Tibial nerve (tissue), 4 donors: ENCODE results near the gene SH3GL1.

Experiments used
- EP300 ChIP-seq, 2 donors: sonication (generic); formaldehyde crosslinking; IDR thresholded peaks; one replicate each; pipeline ENCODE4 v1.6.1; 2017; ENCODE audit warnings: antibody characterized with exemption in 2 of 2, mild to moderate bottlenecking in 1 of 2
- POLR2A ChIP-seq, 2 donors: fragments of 450-650 bp; IDR thresholded peaks; one replicate each; pipeline ENCODE4 v1.6.1; 2017; ENCODE audit warnings: antibody characterized with exemption in 2 of 2, mild to moderate bottlenecking in 2 of 2, moderate library complexity in 2 of 2
- TF ChIP-seq, protein P1 (sequence below), 5 experiments: fragments of 200-600 bp in 3 of 5; fragments of 450-650 bp in 2 of 5; sonication (generic) in 3 of 5; IDR thresholded peaks; one replicate each; pipeline ENCODE4 v1.5.1; 2016 to 2019; ENCODE audit warnings: antibody characterized with exemption in 5 of 5, mild to moderate bottlenecking in 3 of 5, moderate library complexity in 2 of 5

DNA sequence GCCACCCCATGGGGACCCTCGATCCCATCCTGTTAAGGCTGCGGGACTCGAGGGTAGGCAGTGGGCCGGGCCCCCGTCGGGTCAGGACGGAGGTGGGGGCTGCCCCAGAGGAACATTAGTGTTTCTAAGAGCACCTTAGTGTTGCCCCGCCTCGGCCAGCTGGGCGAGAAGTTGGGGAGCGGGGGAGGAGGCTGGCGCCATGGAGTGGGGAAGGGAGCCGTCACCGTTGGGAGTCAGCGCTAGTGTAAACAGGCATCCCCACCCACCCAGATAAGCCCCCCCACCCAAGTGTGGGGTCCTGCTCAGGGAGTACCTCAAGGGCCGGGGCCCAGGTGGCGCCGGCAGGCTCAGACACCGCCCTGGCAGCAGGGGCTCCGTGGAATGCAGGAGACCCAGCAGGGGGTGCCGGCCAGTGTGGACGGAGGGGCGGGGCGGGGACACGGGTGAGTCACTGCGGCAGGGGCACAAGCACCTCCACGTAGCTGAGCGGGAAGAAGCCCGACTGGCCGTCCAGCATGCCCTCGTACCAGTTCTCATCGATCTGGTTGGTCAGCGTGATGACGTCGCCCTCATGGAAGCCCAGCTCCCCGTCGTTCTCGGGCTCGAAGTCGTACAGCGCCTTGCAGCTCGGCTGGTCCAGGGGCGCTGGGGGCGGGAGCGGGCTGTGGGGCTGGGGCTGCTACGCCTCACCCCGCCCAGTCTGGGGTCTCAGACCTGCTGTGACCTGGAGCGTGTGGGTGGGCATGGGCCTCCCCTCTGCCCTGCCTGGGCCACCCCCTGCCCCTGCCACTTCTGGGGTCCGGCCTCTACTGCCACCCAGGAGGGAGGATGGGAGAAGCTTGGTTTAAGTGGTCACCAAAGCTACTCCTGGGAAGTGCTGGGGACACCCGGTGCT is 38.9 kb downstream of the SH3GL1 start:
- TF ChIP-seq, protein P1, sequence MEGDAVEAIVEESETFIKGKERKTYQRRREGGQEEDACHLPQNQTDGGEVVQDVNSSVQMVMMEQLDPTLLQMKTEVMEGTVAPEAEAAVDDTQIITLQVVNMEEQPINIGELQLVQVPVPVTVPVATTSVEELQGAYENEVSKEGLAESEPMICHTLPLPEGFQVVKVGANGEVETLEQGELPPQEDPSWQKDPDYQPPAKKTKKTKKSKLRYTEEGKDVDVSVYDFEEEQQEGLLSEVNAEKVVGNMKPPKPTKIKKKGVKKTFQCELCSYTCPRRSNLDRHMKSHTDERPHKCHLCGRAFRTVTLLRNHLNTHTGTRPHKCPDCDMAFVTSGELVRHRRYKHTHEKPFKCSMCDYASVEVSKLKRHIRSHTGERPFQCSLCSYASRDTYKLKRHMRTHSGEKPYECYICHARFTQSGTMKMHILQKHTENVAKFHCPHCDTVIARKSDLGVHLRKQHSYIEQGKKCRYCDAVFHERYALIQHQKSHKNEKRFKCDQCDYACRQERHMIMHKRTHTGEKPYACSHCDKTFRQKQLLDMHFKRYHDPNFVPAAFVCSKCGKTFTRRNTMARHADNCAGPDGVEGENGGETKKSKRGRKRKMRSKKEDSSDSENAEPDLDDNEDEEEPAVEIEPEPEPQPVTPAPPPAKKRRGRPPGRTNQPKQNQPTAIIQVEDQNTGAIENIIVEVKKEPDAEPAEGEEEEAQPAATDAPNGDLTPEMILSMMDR (IDR thresholded peaks at IDR 0.05): no peak
- TF ChIP-seq POLR2A (IDR thresholded peaks at IDR 0.05) (no peak), EP300 (IDR thresholded peaks at IDR 0.05) (no peak)
